HepG2 (cell line): ENCODE measurements around the gene DAB2IP. TPM values are rescaled to one million over a fixed set of nuclear protein-coding genes. Genes with fewer than 3 reads are reported as not detected.

ENCODE experiments used
- ATAC-seq: fragments of 200-7000 bp; cut with Tn5 transposase; 3 replicates; pipeline ENCODE4 v1.9.1; 2020; ENCODE audit warnings: mild to moderate bottlenecking, moderate library complexity
- BruUV-seq: library from RNA; stranded (reverse); fragments of 400-500 nt; replicated peaks from 2 replicates; lab custom pipeline; 2021; lab: Mats Ljungman, UMichigan
- CTCF ChIA-PET: fragments of 300-600 bp; formaldehyde crosslinking; extraction: SDS; loops from one replicate; lab custom pipeline; 2021; ENCODE audit warnings: low total read pairs, inconsistent platforms, low intra/inter-chr PET ratio; lab: Yijun Ruan, JAX
- POLR2A ChIA-PET: fragments of 350-600 bp; sonication (Branson Sonifier 250); formaldehyde crosslinking; loops from one replicate; lab custom pipeline; 2020; ENCODE audit warnings: antibody characterized with exemption, inconsistent platforms; lab: Yijun Ruan, JAX
- DNase-seq: peaks from one replicate; pipeline ENCODE4 v3.0.0-alpha.2; 2015; ENCODE audit warnings: low spot score
- FAIRE-seq: peaks from 3 replicates; lab custom pipeline; 2011; peaks lifted over from hg19 to GRCh38; lab: Jason Lieb, UNC
- H2AFZ ChIP-seq: one replicate; pipeline ENCODE4 v1.6.1; 2011; ENCODE audit warnings: low read length, inconsistent platforms
- H3K27ac ChIP-seq: fragments of 300-600 bp; 3 replicates; pipeline ENCODE4 v1.8.0; 2011; ENCODE audit warnings: mixed run types, mild to moderate bottlenecking, mixed read lengths, low read length, inconsistent platforms; ENCODE audit not compliant: insufficient read depth; ENCODE audit errors: extremely low read length
- H3K27me3 ChIP-seq, 2 experiments: fragments of 200-600 bp in 1 of 2; 2 replicates in 1 of 2; 3 replicates in 1 of 2; pipeline versions ENCODE4 v1.6.0 to v1.8.0; 2011; ENCODE audit warnings: low read length in 2 of 2, mild to moderate bottlenecking in 2 of 2, moderate library complexity in 2 of 2, inconsistent platforms in 1 of 2; ENCODE audit not compliant: insufficient read depth in 2 of 2, control insufficient read depth in 1 of 2
- H3K36me3 ChIP-seq, 2 experiments: fragments of 200-600 bp in 1 of 2; replicated peaks in 1 of 2; 2 replicates in 1 of 2; 3 replicates in 1 of 2; pipeline versions ENCODE4 v1.5.1 to v1.8.0; 2011; ENCODE audit warnings: low read length in 2 of 2, inconsistent platforms in 1 of 2; ENCODE audit not compliant: insufficient read depth in 2 of 2, control insufficient read depth in 1 of 2
- H3K4me1 ChIP-seq: 2 replicates; pipeline ENCODE4 v1.5.1; 2012; ENCODE audit warnings: low read length, inconsistent platforms; ENCODE audit not compliant: insufficient read depth
- H3K4me2 ChIP-seq: 2 replicates; pipeline ENCODE4 v1.6.0; 2011; ENCODE audit warnings: low read depth, low read length, inconsistent platforms
- H3K4me3 ChIP-seq, 3 experiments: fragments of 200-600 bp in 1 of 3; sonication (generic), shearing (Covaris generic) in 1 of 3; replicated peaks in 1 of 3; 2 replicates each; pipeline ENCODE4 v1.5.1; 2011 to 2016; ENCODE audit warnings: low read length in 3 of 3, inconsistent platforms in 2 of 3, low read depth in 2 of 3, mild to moderate bottlenecking in 2 of 3, control low read depth in 1 of 3, mixed read lengths in 1 of 3; ENCODE audit not compliant: insufficient read depth in 1 of 3
- H3K79me2 ChIP-seq: one replicate; pipeline ENCODE4 v1.6.1; 2011; ENCODE audit warnings: low read length, inconsistent platforms; ENCODE audit not compliant: insufficient read depth
- H3K9ac ChIP-seq: 2 replicates; pipeline ENCODE4 v1.6.0; 2011; ENCODE audit warnings: mild to moderate bottlenecking, low read depth, low read length, inconsistent platforms; ENCODE audit not compliant: insufficient read depth
- H3K9me3 ChIP-seq: 2 replicates; pipeline ENCODE4 v1.5.1; 2012; ENCODE audit warnings: mild to moderate bottlenecking, low read length
- H4K20me1 ChIP-seq: 2 replicates; pipeline ENCODE4 v1.6.0; 2011; ENCODE audit warnings: inconsistent platforms, mild to moderate bottlenecking, low read length, moderate library complexity; ENCODE audit not compliant: insufficient read depth
- ASH2L ChIP-seq: fragments of 300-600, 200-600 bp; sonication (generic); IDR thresholded peaks from 2 replicates; pipeline ENCODE4 v1.7.0; 2017; ENCODE audit warnings: low read depth, mild to moderate bottlenecking, moderate library complexity, mixed read lengths, low read length; ENCODE audit not compliant: insufficient read length
- ATF7-NPFF ChIP-seq: sonication (generic); formaldehyde crosslinking; IDR thresholded peaks from 2 replicates; pipeline ENCODE4 v1.8.1; 2023; ENCODE audit warnings: mild to moderate bottlenecking, low read depth, missing genetic modification reagents, moderate library complexity
- BHLHE40 ChIP-seq: IDR thresholded peaks from 2 replicates; pipeline ENCODE4 v1.6.1; 2011; ENCODE audit warnings: low read length, improper control_type of control experiment
- HES4 ChIP-seq: sonication (generic); formaldehyde crosslinking; IDR thresholded peaks from 2 replicates; pipeline ENCODE4 v1.9.0; 2021; ENCODE audit warnings: mild to moderate bottlenecking, missing genetic modification reagents, borderline replicate concordance
- MAX ChIP-seq: IDR thresholded peaks from 2 replicates; pipeline ENCODE4 v1.6.1; 2012; ENCODE audit warnings: inconsistent platforms
- NFAT5 ChIP-seq: sonication (generic); formaldehyde crosslinking; IDR thresholded peaks from 2 replicates; pipeline ENCODE4 v1.4.0; 2020; ENCODE audit warnings: missing genetic modification reagents
- PITX1 ChIP-seq: sonication (generic); formaldehyde crosslinking; IDR thresholded peaks from 2 replicates; pipeline ENCODE4 v1.5.1; 2020; ENCODE audit warnings: mild to moderate bottlenecking, missing genetic modification reagents
- SNAPC2 ChIP-seq: sonication (generic); formaldehyde crosslinking; IDR thresholded peaks from 2 replicates; pipeline ENCODE4 v1.8.1; 2022; ENCODE audit warnings: mild to moderate bottlenecking, missing genetic modification reagents
- TFDP1 ChIP-seq: IDR thresholded peaks from 2 replicates; pipeline ENCODE4 v1.6.1; 2016; ENCODE audit warnings: missing compliant biosample characterization, missing genetic modification reagents, borderline replicate concordance
- YEATS2 ChIP-seq: sonication (generic); formaldehyde crosslinking; IDR thresholded peaks from 2 replicates; pipeline ENCODE4 v1.4.0; 2020; ENCODE audit warnings: missing genetic modification reagents, borderline replicate concordance
- ZFP37 ChIP-seq: sonication (generic); formaldehyde crosslinking; IDR thresholded peaks from 2 replicates; pipeline ENCODE4 v1.4.0; 2020; ENCODE audit warnings: missing genetic modification reagents, borderline replicate concordance
- ZNF24 ChIP-seq: fragments of 450-650 bp; IDR thresholded peaks from 2 replicates; pipeline ENCODE4 v1.6.1; 2017; ENCODE audit warnings: antibody characterized with exemption, mild to moderate bottlenecking
- ZNF883 ChIP-seq: sonication (generic); formaldehyde crosslinking; IDR thresholded peaks from 2 replicates; pipeline ENCODE4 v1.5.1; 2020; ENCODE audit warnings: mild to moderate bottlenecking, missing genetic modification reagents; ENCODE audit errors: not compliant biosample characterization
- ZNF891 ChIP-seq: sonication (generic); formaldehyde crosslinking; IDR thresholded peaks from 2 replicates; pipeline ENCODE4 v1.5.0; 2020; ENCODE audit warnings: mild to moderate bottlenecking, missing genetic modification reagents
- WGBS: methylation state at CpG from one replicate; pipeline ENCODE4 v1.1.6; 2017; ENCODE audit warnings: low lambda C conversion rate; 5-methylcytosine and 5-hydroxymethylcytosine counted together
- in situ Hi-C: cut with HindIII; loops from 2 replicates; pipeline ENCODE4 v1.10.0; 2017; ENCODE audit warnings: low pct_unique_long_range_greater_than_20kb; ENCODE audit not compliant: extremely low pct_ligation_motif_present
- intact Hi-C: fragments of 100-400 bp; cut with micrococcal nuclease; formaldehyde crosslinking; loops from one replicate; pipeline ENCODE4 v1.10.0; 2022; ENCODE audit not compliant: unreplicated experiment
- polyA plus RNA-seq, 8 experiments: library from polyadenylated mRNA; depleted of rRNA in 3 of 8; stranded (reverse) in 7 of 8; unstranded in 1 of 8; fragments of >200 nt; fragmentation: Illumina TruSeq in 4 of 8; extraction: Trizol in 4 of 8; gene quantifications; 2 replicates each; pipeline versions ENCODE4 v1.2.1 to v1.2.3, GENCODE V29; 2011 to 2016; ENCODE audit warnings: low read depth in 4 of 8, missing spikeins in 1 of 8, mixed read lengths in 1 of 8; ENCODE audit not compliant: insufficient read depth in 1 of 8
- total RNA-seq, 5 experiments: library from RNA; depleted of rRNA; stranded (reverse); fragments of >200 nt; fragmentation: Illumina TruSeq; extraction: Trizol; gene quantifications; 2 replicates each; pipeline ENCODE4 v1.2.3, GENCODE V29; 2016; ENCODE audit warnings: low read depth in 1 of 5

Gene DAB2IP
- total and polyA plus RNA-seq, 2 of the 13 experiments (the other 11 are each of a cell fraction or from before 2014, with no cell fraction given): 25.3 to 37.9 TPM

- TF ChIP-seq ASH2L: no peak
- no peak for TF ChIP-seq ZNF891 (CRISPR knock-in tag)
- TF ChIP-seq NFAT5 (CRISPR knock-in tag): no peak
- TF ChIP-seq, all 625 proteins: peak for 0
Measured at GRCh38 chr9:121801579-121801978, 150.1 kb downstream of the DAB2IP start (continued).

- H3K4me2 ChIP-seq: no peak overlapping the region
Measured at GRCh38 chr9:121802753-121803152, 151.3 kb downstream of the DAB2IP start.

More at GRCh38 chr9:121802753-121803152, 151.3 kb downstream of the DAB2IP start:
- POLR2A ChIA-PET: no interaction called here
- 0% methylated on average over 5 of the region's 5 CpGs for WGBS
- Histone ChIP-seq H3K4me3 (no peak overlapping the region), H3K9ac (no peak overlapping the region), H2AFZ (no peak overlapping the region), H3K27ac (no peak overlapping the region), H3K36me3 (no peaks in the 10 kb centered on the region), H3K9me3 (peaks cover 9% of the 10 kb centered on the region), H3K79me2 (no peaks in the 10 kb centered on the region), H3K27me3 (peaks cover 0 to 11% of the 10 kb centered on the region in 2 experiments; a peak in 1 of 5 replicates), H4K20me1 (no peaks in the 10 kb centered on the region), H3K4me1 (no peaks in the 10 kb centered on the region)
- ATAC-seq (no peak), FAIRE-seq (no peak), DNase-seq (no peak)
- intact Hi-C loops: no loop called here
- TF ChIP-seq HES4 (CRISPR knock-in tag) (no peak), ZNF883 (CRISPR knock-in tag) (no peak), ZFP37 (no peak), YEATS2 (no peak), PITX1 (CRISPR knock-in tag) (no peak), MAX (no peak), TFDP1 (CRISPR knock-in tag) (no peak), BHLHE40 (no peak), SNAPC2 (no peak), ZNF24 (no peak), ATF7-NPFF (CRISPR knock-in tag) (no peak)
- CTCF ChIA-PET: no interaction called here
- no TSS peak for BruUV-seq
- in situ Hi-C loops: no loop called here
